Effector memory CD4-positive, alpha-beta T cell (primary cell): Measurements from ENCODE around the gene IFT80.
"Not testable (repeated sequence)": the region's sequence is repeated elsewhere in the genome, so short reads cannot be mapped to it uniquely, and the experiment has no call there.

Experiments used
- DNase-seq, 3 donors: peaks; one replicate each; pipeline ENCODE4 v3.0.0-alpha.2; 2020
- H3K27ac ChIP-seq: 2 replicates; pipeline ENCODE4 v1.7.0; 2013; ENCODE audit warnings: mild to moderate bottlenecking, low read length, moderate library complexity; ENCODE audit not compliant: insufficient read depth, poor library complexity, severe bottlenecking
- H3K27me3 ChIP-seq: replicated peaks from 2 replicates; pipeline ENCODE4 v1.7.0; 2013; ENCODE audit warnings: mild to moderate bottlenecking, low read length; ENCODE audit not compliant: insufficient read depth, control insufficient read depth, poor library complexity, severe bottlenecking
- H3K36me3 ChIP-seq: 2 replicates; pipeline ENCODE4 v1.7.0; 2013; ENCODE audit warnings: mild to moderate bottlenecking, low read length, moderate library complexity; ENCODE audit not compliant: control insufficient read depth, insufficient read depth
- H3K4me1 ChIP-seq: 2 replicates; pipeline ENCODE4 v1.7.0; 2013; ENCODE audit warnings: low read length, mild to moderate bottlenecking; ENCODE audit not compliant: control insufficient read depth, insufficient read depth, poor library complexity, severe bottlenecking
- H3K4me3 ChIP-seq: 2 replicates; pipeline ENCODE4 v1.7.0; 2013; ENCODE audit warnings: low read length, low read depth, mild to moderate bottlenecking; ENCODE audit not compliant: insufficient read depth, poor library complexity, severe bottlenecking
- H3K9me3 ChIP-seq: 2 replicates; pipeline ENCODE4 v1.7.0; 2013; ENCODE audit warnings: mild to moderate bottlenecking, low read length, moderate library complexity; ENCODE audit not compliant: control insufficient read depth

Gene IFT80

DNA sequence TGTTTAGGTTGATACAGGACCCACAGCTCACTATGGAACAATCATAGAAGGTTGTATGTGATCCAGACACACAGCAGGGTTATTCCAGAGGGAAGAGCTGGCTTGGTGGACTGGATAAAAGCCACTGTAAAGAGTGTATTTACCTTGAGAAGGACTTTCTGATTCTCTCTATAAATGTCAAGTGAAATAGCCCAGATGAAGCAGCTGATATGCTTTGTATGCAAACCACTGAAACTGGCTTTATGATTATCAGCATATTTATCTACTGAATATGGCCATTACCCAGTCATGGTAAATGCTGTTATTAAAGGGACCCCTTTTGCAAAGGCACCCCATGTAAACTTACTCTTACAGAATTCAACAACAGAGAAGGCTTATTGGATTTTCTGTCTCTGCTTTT is 145.7 kb downstream of the IFT80 start:
- Histone ChIP-seq H3K4me1 (no peaks in the 10 kb centered on the region), H3K27ac (no peak overlapping the region), H3K9me3 (no peaks in the 10 kb centered on the region), H3K27me3 (no peaks in the 10 kb centered on the region), H3K4me3 (no peak overlapping the region), H3K36me3 (no peaks in the 10 kb centered on the region)
- no peak for DNase-seq

DNA sequence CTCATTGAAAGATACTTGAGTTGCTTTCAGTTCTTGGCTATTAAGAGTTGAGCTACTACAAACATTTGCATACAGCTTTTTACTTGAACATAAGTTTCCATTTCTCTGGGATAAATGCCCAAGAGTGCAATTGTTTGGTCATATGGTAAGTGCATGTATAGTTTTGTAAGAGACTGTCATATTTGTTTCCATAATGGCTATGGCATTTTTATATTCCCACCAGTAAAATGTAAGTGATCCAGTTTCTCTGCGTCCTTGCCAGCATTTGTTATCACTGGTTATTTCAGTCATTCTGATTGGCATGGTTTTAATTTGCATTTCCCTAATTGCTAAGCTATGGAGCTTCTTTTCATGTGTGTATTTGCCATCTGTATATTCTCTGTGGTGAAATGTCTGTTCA is 151.3 kb downstream of the IFT80 start:
- no peak for DNase-seq
- no peaks in the 10 kb centered on the region for H3K27me3 ChIP-seq
- H3K4me1 ChIP-seq, result no peaks in the 10 kb centered on the region
- no peaks in the 10 kb centered on the region for H3K36me3 ChIP-seq
- H3K9me3 ChIP-seq, result no peaks in the 10 kb centered on the region
- no peak overlapping the region for H3K4me3 ChIP-seq
- H3K27ac ChIP-seq, result no peak overlapping the region

DNA sequence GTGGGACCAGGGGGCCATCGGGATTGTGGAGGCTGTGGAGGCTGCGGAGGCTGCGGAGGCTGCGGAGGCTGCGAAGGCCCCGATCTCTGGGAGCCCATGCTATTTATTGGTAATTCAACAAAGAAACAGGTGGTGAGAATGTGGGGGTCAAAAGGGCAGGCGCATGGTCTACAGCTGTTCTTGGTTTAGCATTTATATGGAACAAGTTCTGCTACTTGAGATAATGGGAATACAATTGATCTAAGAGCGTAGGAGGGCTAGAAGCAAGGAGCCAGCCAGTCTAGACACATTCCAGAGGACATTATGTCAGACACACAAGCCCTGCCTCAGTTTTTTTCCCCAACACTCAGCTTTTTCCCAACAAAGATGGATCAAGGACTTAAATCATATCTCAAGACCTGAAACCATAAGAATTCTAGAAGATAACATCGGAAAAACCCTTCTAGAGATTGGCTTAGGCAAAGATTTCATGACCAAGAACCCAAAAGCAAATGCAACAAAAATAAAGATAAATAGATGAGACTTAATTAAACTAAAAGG is 153.7 kb downstream of the IFT80 start:
- H3K36me3 ChIP-seq, result no peaks in the 10 kb centered on the region
- H3K4me1 ChIP-seq, result no peaks in the 10 kb centered on the region
- H3K4me3 ChIP-seq, result no peak overlapping the region
- H3K27me3 ChIP-seq, result no peaks in the 10 kb centered on the region
- no peaks in the 10 kb centered on the region for H3K9me3 ChIP-seq
- H3K27ac ChIP-seq, result no peak overlapping the region
- no peak for DNase-seq

DNA sequence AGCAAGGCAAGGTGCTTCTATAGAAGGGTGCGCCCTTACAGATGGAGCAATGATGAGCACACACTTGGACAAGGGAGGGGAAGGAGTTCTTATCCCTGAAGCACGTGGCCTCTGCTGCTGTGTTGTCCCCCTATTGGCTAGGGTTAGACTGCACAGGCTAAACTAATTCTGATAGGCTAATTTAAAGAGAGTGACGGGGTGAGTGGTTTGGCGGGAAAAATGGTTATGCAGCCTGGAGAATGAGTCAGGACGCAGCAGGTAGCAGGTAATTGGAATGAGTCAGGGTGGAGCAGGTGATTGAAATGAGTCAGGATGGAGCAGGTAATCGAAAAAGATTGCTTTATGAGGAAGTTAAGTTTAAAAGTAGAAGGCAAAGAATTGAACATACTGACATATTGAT is 158.3 kb downstream of the IFT80 start:
- not testable (repeated sequence) for H3K27me3 ChIP-seq, H3K9me3 ChIP-seq, DNase-seq

DNA sequence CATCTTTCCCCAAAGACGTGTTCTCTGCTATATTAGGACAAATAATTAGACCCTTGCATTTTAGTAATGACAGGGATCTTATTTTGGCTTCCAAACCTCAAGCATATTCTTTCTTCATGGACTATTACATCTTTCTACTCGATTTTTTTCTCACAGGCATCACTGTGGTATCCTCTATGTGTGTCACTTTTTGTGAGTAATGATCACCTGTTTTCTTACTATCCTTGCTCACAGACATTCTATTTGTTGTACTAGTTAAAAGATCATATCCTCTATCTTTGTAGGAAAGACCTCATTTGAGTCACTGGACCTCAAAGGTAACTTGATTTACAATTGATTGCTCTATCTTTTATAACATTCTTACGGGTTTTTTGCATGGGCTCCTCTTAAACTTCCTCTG is 167.0 kb downstream of the IFT80 start:
- no peak for DNase-seq
- H3K36me3 ChIP-seq, result no peaks in the 10 kb centered on the region
- H3K9me3 ChIP-seq, result no peaks in the 10 kb centered on the region
- H3K27me3 ChIP-seq, result peaks cover 5% of the 10 kb centered on the region
- H3K27ac ChIP-seq, result no peak overlapping the region
- no peaks in the 10 kb centered on the region for H3K4me1 ChIP-seq
- no peak overlapping the region for H3K4me3 ChIP-seq

More for the DNA sequence above, 158.3 kb downstream of the IFT80 start:
- not testable (repeated sequence) for H3K27ac ChIP-seq, H3K4me3 ChIP-seq, H3K4me1 ChIP-seq, H3K36me3 ChIP-seq

DNA sequence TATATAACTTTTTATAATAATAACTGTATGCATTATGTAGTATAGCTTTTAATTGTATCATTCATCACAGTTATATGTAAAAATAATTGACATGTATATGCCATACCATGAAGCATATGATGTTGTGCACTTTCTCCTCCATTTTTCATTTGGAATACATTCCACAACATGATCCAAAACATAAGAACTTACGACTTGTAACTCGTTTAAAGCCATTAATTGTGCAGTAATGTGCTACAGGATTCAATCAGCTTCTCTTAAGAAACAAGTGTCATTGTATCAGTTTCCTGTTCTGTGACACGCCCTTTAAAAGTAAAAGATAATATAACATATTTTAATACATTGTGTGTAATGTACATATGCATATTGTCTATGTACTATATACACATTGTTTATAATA is 171.6 kb downstream of the IFT80 start:
- no peak for DNase-seq
- H3K27me3 ChIP-seq, result peaks cover 29% of the 10 kb centered on the region

DNA sequence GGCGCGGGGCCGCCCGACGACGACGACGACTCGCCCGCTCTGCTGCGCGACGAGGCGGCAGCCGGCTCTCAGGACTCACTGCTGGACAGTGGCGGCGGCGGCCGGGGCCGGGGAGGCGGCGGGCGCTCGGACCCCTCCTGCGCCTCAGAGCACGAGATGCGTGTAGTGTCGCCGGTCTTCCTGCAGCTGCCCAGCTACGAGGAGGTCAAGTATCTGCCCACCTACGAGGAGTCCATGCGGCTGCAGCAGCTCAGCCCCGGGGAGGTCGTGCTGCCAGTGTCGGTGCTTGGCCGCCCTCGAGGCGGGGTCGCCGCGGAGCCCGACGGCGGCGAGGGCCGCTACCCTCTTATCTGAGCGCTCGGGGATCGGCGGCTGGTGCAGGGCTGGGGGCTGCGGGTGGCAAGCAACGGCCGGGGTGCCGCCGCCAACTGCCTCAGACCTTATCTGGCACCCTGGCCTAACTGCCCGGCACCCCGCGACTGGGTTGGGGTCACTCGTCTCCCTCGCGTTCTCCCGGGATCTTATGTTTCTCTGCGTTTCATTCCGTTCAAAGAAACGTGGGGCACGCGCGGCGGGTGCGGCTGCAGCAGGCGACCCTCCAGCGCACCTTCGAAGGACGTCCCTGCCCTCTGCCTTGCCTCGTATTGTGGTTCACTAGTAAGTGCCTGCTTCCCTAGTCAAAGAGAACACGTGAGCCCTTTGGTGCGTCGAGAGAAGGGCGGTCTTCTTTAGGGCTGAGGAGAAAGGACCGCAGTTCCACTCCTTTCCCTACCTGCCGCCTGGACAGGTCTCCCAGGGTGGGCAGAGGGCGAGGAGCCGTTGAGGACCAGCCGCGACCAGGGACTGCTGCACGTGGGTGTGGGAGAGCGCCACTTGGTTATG is 172.8 kb downstream of the IFT80 start:
- peaks cover 29% of the 10 kb centered on the region for H3K27me3 ChIP-seq

More for the DNA sequence above, 171.6 kb downstream of the IFT80 start:
- peaks cover 14% of the 10 kb centered on the region for H3K4me1 ChIP-seq
- no peaks in the 10 kb centered on the region for H3K9me3 ChIP-seq
- no peak overlapping the region for H3K4me3 ChIP-seq
- H3K27ac ChIP-seq, result no peak overlapping the region
- no peaks in the 10 kb centered on the region for H3K36me3 ChIP-seq

DNA sequence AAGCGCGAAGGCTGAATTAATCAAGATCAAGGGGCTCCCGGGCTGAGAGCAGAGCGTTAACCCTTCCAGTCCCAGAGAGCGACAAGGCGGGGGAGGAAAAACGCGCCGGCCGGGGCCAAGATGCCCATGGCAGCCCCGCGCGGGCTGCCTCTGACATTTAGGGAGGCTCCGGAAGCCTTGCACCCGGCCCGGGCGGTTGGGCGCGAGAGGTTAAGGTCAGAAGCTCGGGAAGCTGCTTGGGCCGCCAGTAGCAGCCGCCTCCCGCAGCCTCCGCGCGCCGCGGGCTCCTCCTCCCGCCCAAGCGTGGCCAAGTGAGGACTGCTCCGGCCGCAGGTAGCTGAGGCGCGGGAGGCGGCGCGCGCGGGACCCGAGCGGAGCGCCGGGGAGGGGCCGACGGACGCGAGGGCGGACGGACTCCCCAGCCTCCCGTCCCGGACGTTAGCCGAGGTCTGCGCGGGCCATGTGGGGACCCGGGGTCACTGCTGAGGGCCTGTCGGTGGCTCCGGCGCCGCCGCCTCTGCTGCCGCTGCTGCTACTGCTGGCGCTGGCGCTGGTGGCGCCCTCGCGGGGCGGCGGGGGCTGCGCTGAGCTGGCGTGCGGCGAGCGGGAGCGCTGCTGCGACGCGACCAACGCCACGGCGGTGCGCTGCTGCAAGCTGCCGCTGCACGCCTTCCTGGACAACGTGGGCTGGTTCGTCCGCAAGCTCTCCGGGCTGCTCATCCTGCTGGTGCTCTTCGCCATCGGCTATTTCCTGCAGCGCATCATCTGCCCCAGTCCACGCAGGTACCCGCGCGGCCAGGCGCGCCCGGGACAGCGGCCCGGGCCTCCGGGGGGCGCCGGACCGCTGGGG is 173.6 kb downstream of the IFT80 start, which contains the start of gene C3orf80:
Gene C3orf80 (plus strand): TSS at position 247 of the 850 bp plus-strand sequence. CDS start 214 bp downstream, at position 461.
- Histone ChIP-seq H3K4me3 (peak within 1 kb of the TSS; percentile 63), H3K36me3 (no peaks in the 10 kb centered on the region), H3K27ac (no peak within 1 kb of the TSS), H3K4me1 (peaks cover 14% of the 10 kb centered on the region), H3K27me3 (peaks cover 29% of the 10 kb centered on the region), H3K9me3 (no peaks in the 10 kb centered on the region)
- peak in 1 of 3 donors; percentile 5 for DNase-seq

More for the DNA sequence above, 172.8 kb downstream of the IFT80 start:
- Histone ChIP-seq H3K27ac (no peak overlapping the region), H3K9me3 (no peaks in the 10 kb centered on the region), H3K4me3 (peak overlapping the region; percentile 41), H3K4me1 (peaks cover 14% of the 10 kb centered on the region), H3K36me3 (no peaks in the 10 kb centered on the region)
- DNase-seq, result no peak

DNA sequence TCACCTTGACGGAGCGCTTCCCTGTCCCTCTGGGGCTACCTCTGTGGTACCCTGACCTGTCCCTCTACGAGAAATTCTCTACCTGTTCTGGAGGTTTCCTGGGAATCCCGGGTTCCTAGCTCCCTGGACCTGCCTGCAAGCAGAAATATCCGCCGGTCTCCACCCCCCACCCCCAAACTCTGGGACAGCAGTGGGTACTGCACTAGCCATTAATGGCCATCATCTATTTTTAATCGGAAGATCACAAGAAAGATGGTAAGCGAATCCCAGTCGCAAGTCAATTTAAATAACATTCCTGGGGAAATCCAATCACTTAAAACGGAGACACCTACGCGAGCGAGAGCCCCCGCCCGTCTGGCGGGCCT is 174.2 kb downstream of the IFT80 start:
- H3K4me1 ChIP-seq, result peaks cover 14% of the 10 kb centered on the region
- H3K9me3 ChIP-seq, result no peaks in the 10 kb centered on the region
- peaks cover 29% of the 10 kb centered on the region for H3K27me3 ChIP-seq
- no peak for DNase-seq
- H3K4me3 ChIP-seq, result peak overlapping the region; percentile 63
- no peaks in the 10 kb centered on the region for H3K36me3 ChIP-seq
- H3K27ac ChIP-seq, result no peak overlapping the region
